Liver (tissue), 3 donors: Measurements from ENCODE around the gene NAMPT.

Source experiments
- EGR1 ChIP-seq, 2 donors: IDR thresholded peaks; 2 replicates each; pipeline ENCODE4 v1.6.1; 2016 to 2018; ENCODE audit warnings: antibody characterized with exemption in 2 of 2, low read depth in 2 of 2
- GABPA ChIP-seq, 2 donors: IDR thresholded peaks in 1 of 2; conservative IDR thresholded peaks in 1 of 2; 2 replicates each; pipeline ENCODE4 v1.6.1; 2016; ENCODE audit warnings: antibody characterized with exemption in 2 of 2, mild to moderate bottlenecking in 1 of 2, moderate library complexity in 1 of 2
- RAD21 ChIP-seq, 2 donors: IDR thresholded peaks; 2 replicates each; pipeline ENCODE4 v1.6.1; 2016; ENCODE audit warnings: antibody characterized with exemption in 2 of 2, mild to moderate bottlenecking in 2 of 2
- TAF1 ChIP-seq: conservative IDR thresholded peaks from 2 replicates; pipeline ENCODE4 v1.6.1; 2016; ENCODE audit warnings: antibody characterized with exemption, mild to moderate bottlenecking
- YY1 ChIP-seq: IDR thresholded peaks from 2 replicates; pipeline ENCODE4 v1.6.1; 2016; ENCODE audit warnings: antibody characterized with exemption, mild to moderate bottlenecking
- TF ChIP-seq, protein P1 (sequence below): fragments of 150-350 bp; IDR thresholded peaks from 2 replicates; pipeline ENCODE4 v1.5.1; 2017; ENCODE audit warnings: improper control_type of control experiment, low read depth, low read length; ENCODE audit not compliant: missing input control
- TF ChIP-seq, protein P2 (sequence below): IDR thresholded peaks from 2 replicates; pipeline ENCODE4 v1.6.1; 2016; ENCODE audit warnings: antibody characterized with exemption
- TF ChIP-seq, protein P3 (sequence below): IDR thresholded peaks from 2 replicates; pipeline ENCODE4 v1.6.1; 2016; ENCODE audit warnings: antibody characterized with exemption, mild to moderate bottlenecking
- TF ChIP-seq, protein P4 (sequence below): IDR thresholded peaks from 2 replicates; pipeline ENCODE4 v1.6.1; 2016; ENCODE audit warnings: antibody characterized with exemption
- TF ChIP-seq, protein P5 (sequence below): IDR thresholded peaks from 2 replicates; pipeline ENCODE4 v1.6.1; 2016; ENCODE audit warnings: antibody characterized with exemption
- donor health status: healthy.
- donor health status: healthy.

DNA sequence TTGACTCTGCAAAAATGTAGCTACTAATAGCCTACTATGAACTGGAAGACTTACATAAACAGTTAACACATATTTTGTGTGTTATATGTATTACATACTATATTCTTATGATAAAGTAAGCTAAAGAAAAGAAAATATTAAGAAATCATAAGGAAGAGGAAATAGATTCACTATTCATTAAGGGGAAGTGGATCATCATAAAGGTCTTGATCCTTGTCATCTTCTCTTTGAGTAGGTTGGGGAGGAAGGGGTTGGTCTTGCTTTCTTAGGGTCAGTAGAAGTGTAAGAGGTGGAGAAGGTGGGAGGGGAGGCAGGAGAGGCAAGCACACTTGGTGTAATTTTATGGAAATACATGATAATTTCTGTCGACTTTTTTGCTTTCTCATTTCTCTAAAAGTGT, 81.3 kb downstream of the NAMPT start:
- TF ChIP-seq, protein P1, sequence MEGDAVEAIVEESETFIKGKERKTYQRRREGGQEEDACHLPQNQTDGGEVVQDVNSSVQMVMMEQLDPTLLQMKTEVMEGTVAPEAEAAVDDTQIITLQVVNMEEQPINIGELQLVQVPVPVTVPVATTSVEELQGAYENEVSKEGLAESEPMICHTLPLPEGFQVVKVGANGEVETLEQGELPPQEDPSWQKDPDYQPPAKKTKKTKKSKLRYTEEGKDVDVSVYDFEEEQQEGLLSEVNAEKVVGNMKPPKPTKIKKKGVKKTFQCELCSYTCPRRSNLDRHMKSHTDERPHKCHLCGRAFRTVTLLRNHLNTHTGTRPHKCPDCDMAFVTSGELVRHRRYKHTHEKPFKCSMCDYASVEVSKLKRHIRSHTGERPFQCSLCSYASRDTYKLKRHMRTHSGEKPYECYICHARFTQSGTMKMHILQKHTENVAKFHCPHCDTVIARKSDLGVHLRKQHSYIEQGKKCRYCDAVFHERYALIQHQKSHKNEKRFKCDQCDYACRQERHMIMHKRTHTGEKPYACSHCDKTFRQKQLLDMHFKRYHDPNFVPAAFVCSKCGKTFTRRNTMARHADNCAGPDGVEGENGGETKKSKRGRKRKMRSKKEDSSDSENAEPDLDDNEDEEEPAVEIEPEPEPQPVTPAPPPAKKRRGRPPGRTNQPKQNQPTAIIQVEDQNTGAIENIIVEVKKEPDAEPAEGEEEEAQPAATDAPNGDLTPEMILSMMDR = no peak
- TF ChIP-seq, protein P2, sequence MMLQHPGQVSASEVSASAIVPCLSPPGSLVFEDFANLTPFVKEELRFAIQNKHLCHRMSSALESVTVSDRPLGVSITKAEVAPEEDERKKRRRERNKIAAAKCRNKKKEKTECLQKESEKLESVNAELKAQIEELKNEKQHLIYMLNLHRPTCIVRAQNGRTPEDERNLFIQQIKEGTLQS = no peak
- TF ChIP-seq RAD21 (IDR thresholded peaks at IDR 0.05) (no peak), GABPA (IDR thresholded peaks at IDR 0.05 in 1 of 2, conservative IDR thresholded peaks at IDR 0.05 in 1 of 2) (no peak), YY1 (no peak), EGR1 (IDR thresholded peaks at IDR 0.05; ENCODE audit: low read depth in 2 of 2) (no peak), TAF1 (no peak)
- TF ChIP-seq, protein P3, sequence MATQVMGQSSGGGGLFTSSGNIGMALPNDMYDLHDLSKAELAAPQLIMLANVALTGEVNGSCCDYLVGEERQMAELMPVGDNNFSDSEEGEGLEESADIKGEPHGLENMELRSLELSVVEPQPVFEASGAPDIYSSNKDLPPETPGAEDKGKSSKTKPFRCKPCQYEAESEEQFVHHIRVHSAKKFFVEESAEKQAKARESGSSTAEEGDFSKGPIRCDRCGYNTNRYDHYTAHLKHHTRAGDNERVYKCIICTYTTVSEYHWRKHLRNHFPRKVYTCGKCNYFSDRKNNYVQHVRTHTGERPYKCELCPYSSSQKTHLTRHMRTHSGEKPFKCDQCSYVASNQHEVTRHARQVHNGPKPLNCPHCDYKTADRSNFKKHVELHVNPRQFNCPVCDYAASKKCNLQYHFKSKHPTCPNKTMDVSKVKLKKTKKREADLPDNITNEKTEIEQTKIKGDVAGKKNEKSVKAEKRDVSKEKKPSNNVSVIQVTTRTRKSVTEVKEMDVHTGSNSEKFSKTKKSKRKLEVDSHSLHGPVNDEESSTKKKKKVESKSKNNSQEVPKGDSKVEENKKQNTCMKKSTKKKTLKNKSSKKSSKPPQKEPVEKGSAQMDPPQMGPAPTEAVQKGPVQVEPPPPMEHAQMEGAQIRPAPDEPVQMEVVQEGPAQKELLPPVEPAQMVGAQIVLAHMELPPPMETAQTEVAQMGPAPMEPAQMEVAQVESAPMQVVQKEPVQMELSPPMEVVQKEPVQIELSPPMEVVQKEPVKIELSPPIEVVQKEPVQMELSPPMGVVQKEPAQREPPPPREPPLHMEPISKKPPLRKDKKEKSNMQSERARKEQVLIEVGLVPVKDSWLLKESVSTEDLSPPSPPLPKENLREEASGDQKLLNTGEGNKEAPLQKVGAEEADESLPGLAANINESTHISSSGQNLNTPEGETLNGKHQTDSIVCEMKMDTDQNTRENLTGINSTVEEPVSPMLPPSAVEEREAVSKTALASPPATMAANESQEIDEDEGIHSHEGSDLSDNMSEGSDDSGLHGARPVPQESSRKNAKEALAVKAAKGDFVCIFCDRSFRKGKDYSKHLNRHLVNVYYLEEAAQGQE = no peak
- TF ChIP-seq, protein P4, sequence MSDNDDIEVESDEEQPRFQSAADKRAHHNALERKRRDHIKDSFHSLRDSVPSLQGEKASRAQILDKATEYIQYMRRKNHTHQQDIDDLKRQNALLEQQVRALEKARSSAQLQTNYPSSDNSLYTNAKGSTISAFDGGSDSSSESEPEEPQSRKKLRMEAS = no peak
- TF ChIP-seq, protein P5, sequence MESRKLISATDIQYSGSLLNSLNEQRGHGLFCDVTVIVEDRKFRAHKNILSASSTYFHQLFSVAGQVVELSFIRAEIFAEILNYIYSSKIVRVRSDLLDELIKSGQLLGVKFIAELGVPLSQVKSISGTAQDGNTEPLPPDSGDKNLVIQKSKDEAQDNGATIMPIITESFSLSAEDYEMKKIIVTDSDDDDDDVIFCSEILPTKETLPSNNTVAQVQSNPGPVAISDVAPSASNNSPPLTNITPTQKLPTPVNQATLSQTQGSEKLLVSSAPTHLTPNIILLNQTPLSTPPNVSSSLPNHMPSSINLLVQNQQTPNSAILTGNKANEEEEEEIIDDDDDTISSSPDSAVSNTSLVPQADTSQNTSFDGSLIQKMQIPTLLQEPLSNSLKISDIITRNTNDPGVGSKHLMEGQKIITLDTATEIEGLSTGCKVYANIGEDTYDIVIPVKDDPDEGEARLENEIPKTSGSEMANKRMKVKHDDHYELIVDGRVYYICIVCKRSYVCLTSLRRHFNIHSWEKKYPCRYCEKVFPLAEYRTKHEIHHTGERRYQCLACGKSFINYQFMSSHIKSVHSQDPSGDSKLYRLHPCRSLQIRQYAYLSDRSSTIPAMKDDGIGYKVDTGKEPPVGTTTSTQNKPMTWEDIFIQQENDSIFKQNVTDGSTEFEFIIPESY = no peak
